NCI-H2107 (cell line): ENCODE data around the gene ERCC3.
"Not testable (repeated sequence)": the region's sequence is repeated elsewhere in the genome, so short reads cannot be mapped to it uniquely, and the experiment has no call there.

Source experiments
- DNase-seq: peaks from one replicate; lab custom pipeline; 2025; lab: John Stamatoyannopoulos, UW

ERCC3 gene

DNA sequence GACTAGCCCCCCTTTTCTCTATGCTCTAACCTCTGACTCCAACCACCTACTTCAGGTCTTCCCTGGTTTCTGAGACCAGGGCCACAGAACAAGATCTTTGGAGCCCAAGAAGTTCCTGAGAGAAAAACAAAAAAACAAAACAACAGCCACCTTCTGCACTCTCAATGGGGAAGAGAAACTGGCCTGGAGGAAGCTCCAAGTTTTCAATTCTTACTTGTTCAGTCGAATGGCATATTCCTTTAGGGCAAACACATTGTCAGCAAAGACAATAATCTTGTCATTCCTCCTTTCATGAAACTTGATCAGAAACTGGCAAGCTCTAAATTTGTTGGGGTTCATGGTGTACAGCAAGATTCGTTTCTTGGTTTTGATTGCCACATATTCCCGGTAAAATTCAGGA lies 15.0 kb downstream of the ERCC3 start:
- DNase-seq: no peak

DNA sequence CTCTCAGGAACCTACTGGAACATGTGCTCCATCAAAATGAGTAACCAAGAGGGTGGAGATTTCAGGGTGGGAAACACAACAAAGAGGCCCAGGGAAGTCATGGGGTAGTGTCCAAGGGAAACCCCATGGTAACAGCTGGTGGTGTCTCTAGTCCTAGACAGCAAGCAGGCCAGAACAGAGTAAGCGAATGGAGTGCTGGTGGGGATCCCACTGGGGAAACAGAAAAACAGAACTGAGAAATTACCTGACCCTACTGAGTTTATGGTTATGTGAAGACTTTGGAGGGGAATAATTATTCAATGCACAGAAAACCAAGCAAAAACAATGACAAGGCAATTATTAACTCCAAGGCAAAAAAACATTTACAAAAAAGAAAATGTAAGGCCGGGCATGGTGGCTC lies 16.9 kb downstream of the ERCC3 start:
- DNase-seq: no peak

DNA sequence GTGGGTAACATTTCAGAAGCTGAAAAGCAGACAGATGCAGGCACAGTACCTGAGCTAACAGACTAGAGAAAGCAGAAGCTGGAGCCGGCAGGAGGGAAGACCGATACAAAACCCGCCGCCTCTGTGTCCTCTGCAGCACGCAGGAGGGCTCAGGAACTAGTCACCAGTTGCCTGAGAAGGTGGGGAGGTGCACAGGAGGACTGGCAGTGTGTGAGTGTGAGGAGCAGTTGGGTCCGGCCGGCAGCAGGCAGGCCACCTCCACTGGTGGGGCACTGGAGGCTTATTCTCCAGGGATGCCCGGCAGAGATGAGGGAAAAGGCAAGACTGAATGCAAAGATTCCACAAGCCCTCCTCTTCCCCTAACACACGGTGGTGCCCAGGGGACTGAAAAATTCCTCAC lies 18.2 kb downstream of the ERCC3 start:
- no peak for DNase-seq

DNA sequence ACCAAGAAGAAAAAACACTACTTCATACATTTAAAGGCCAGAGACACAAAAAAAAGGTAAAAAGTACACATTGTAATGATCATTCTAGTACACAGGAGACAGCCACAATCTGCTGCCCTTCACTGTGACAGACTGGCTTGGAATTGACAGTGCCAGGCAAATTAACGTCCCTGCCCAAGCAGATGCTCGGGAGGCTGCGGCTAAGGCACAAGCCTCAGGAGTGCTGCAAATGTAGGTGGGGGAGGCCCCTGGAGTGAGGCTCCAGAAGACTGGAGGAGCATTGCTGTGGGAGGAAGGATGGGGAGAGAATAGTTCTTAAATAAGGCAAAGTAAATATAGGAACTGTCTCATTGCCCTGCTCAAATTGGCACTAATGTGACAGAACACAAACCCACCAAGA lies 18.6 kb downstream of the ERCC3 start:
- DNase-seq: no peak

DNA sequence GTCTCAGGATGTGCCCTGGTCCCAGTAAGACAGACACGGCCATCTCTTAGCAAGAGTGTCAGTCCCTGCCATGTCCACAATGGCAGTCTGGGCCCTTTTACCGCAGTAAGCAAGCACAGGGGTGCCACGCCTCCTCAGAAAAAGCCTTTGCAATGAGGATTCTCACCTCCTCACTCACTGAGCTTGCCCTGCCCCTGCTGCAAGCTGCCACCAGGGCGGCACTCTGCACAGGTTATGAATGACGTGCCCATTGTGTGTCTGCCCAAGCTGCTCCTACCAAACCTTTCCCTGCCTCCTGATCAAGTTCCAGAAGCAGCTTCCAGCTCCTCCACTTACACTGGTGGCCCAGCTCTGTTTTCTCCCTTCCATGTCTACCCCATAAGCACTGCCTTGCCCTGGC lies 23.3 kb downstream of the ERCC3 start:
- no peak for DNase-seq

DNA sequence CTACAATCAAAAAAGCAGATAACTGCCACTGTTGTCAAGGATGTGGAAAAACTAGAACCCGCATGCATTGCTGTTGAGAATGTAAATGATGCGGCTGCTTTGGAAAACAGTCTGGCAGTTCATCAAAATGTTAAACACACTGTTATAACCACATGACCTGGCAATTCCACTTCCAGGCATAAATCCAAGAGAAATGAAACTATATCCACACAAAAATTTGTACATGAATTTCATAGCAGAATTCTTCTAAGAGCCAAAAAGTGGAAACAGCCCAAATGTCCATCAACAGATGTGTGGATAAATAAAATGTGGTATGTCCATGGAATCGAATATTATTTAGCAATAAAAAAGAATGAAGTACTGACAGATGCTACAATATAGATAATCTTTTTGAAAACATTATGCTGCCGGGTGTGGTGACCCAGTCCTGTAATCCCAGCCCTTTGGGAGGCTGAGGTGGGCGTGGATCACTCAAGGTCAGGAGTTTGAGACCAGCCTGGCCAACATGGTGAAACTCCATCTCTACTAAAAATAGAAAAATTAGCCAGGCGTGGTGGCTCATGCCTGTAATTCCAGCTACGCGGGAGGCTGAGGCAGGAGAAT lies 32.0 kb downstream of the ERCC3 start:
- no peak for DNase-seq

DNA sequence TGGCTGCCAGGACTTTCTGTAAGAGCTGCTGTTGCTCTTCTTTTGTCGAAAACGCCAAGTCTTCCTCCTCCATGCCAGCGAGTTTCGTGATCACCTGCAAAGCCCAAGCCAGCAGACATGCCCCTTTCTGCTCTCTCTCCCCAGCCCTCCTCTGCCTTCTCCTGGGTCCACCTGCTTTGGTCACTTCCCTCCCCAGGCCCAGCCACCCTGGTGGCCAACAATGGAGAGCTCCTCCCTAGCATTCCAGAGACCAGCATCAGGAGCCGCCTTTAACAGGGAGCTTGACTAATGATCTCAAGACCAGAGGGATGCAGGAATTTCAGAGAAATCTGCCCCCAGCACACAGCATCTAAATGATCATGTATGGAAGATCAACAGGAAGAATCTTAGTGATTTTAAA lies 34.6 kb downstream of the ERCC3 start:
- DNase-seq: no peak

DNA sequence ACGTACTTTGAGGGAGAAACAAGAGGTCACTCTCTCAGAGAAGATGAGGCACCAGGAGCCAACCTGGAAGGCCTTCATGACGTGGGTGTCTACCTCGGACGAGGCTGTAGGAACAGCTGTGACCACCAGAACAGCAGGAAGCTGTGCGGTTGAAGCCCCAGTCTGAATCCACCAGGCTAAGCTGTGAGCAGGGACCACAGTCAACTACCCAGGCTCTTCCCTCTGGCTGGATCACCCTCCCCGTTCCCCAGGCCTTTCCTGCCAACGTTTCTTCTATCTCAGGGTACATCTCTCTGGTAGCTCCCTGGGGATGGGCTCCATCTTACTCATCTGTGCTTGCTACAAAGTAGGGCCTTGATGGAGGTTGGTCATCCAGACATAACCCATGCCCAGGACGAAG lies 37.1 kb downstream of the ERCC3 start:
- DNase-seq: no peak

DNA sequence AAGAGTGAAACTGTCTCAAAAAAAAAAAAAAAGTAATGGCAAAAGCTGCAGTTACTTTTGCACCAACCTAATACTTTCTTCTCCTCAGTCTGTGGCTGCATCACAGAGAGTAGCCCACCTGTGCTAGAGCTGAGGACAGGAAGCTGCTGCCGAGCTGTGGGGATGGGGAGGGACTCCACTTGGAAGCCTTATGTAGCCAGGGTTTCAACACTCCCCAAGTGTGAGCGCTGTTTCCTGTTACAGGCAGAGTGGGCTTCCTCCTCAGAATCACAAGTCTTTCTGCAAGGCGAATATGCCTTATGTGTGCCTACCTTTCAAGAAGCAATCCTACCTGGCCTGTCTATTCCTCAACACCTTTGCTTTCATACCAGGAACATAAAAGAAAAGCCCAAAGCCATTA lies 37.6 kb downstream of the ERCC3 start:
- DNase-seq: no peak

DNA sequence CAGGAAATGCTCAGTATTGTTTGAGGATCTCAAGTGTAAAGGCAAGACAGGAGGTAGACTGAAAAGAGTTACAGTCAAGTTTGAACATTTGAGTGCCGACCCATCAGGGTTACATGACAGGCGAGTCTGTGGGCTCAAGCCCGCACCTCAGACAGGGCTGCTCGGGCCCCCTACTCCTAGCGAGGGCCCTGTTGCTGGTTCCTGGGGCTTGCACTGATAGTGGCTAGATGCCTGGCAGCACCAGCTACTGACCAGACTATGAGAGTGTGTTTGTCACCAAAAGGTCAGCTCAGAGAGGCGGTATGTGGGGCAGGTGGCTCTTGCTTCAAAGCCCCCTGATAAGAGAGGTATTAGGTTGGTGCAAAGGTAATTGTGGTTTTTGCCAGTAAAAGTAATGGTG lies 38.2 kb downstream of the ERCC3 start:
- no peak for DNase-seq

DNA sequence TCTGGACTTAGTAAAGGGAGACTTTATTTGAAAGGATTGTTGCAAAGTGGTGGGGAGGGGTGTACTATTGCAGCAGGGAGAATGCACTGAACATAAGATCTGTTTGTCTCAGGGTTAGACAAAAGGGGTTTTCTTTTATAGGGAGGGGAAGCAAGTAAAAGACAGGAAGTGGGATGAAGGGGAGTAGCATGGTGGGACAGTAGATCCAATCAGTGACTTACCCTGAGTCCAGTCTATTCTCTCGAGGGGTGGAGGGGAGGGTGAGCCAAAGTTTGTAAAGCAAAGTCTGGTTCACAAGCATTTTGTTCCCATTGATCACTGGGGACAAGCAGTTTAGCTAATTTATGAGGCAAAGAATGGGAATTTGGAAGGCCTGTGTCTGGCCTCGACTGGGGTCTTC lies 38.8 kb downstream of the ERCC3 start:
- DNase-seq: no peak

DNA sequence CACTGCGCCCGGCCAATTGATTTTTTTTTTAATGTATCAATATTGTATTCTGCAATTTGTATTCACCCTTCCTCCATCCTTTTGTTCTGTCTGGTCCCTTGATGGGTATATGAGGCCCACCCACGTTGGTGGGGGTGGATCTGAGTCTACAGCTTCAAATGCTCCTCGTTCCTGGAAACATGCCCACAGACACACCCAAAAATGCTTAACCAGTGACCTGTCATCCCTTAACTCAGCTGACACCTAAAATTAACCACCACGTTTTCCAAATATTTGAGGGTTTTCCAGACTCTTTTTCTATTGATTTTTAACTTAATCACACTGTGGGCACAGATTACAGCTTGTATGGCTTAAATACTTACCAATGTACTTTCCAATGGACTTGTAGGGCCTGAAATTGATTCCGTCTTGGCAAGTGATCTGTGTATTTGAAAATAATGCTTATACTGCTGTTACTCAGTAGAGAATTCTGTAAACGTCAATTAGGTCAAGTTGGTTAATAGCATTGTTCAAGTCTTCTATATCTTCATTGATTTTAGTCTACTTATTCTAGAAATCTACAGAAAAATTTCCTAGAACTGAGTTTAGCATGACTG lies 39.5 kb downstream of the ERCC3 start:
- DNase-seq: no peak

DNA sequence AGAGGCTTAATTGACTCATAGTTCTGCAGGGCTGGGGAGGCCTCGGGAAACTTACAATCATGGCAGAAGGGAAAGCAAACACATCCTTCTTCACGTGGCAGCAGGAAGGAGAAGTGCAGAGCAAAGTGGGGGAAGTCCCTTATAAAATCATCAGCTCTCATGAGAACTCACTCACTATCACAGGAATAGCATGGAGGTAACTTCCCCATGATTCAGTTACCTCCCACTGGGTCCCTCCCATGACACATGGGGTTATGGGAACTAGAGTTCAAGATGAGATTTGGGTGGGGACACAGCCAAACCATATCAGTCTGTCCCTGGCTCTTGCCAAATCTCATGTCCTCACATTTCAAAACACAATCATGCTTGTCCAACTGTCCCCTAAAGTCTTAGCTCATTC lies 52.8 kb downstream of the ERCC3 start:
- DNase-seq: not testable (repeated sequence)

DNA sequence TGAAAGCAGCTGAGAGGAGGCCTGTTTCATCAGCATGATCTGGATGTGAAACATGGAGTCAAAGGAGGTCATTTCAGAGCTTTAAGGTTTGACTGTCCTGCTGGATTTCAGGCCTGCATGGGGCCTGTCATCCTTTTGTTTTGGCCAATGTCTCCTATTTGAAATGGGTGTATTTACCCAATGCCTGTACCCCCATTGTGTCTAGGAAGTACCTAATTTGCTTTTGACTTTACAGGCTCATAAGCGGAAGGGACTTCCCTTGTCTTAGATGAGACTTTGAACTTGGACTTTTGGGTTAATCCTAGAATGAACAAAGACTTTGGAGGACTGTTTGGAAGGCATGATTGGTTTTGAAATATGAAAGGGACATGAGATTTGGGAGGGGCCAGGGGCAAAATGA lies 54.5 kb downstream of the ERCC3 start:
- no peak for DNase-seq

DNA sequence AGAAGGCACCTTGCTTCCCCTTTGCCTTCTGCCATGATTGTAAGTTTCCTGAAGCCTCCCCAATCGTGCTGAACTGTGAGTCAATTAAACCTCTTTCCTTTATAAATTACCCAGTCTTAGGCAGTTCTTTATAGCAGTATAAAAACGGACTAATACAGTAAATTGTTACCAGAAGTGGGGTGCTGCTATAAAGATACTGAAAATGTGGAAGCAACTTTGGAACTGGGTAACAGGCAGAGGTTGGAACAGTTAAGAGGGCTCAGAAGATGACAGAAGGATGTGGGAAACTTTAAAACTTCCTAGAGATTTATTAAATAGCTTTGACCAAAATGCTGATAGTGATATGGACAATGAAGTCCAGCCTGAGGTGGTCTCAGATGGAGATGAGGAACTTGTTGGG lies 56.2 kb downstream of the ERCC3 start:
- DNase-seq: not testable (repeated sequence)

DNA sequence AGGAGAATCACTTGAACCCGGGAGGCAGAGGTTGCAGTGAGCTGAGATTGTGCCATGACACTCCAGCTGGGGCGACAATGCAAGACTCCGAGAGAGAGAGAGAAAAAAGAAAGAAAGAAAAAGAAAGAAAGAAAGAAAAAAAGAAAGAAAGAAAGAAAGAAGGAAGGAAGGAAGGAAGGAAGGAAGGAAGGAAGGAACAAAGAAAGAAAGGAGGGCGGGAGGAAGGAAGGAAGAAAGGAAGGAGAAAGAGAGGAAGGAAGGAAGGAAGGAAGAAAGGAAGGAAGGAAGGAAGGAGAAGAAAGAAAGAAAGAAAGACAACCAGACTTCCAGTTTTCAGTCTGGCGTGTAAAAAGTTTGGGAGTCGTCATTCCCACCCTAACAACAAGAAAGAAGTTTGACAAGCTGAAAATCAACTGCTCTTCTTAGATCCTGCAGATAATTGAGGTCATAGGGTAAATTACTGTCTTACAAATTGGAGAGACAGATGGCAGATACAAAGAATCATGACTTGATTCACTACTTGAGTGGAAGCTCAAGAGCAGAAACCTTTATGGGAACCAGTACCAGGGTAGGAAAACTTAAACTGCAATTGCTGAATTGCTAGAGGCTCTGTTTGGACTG lies 58.8 kb downstream of the ERCC3 start:
- no peak for DNase-seq

DNA sequence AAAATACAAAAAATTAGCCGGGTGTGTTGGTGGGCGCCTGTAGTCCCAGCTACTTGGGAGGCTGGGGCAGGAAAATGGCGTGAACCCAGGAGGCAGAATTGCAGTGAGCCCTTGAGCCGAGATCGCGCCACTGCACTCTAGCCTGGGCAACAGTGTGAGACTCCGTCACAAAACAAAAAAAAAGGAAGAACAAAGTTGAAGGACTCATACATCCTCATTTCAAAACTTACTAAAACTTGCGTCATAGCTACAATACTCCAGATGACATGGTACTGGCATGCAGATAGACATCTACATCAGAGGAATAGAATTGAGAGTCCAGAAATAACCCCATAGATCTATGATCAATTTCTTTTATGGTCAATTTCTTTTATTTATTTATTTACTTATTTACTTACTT lies 60.2 kb downstream of the ERCC3 start:
- DNase-seq: no peak

DNA sequence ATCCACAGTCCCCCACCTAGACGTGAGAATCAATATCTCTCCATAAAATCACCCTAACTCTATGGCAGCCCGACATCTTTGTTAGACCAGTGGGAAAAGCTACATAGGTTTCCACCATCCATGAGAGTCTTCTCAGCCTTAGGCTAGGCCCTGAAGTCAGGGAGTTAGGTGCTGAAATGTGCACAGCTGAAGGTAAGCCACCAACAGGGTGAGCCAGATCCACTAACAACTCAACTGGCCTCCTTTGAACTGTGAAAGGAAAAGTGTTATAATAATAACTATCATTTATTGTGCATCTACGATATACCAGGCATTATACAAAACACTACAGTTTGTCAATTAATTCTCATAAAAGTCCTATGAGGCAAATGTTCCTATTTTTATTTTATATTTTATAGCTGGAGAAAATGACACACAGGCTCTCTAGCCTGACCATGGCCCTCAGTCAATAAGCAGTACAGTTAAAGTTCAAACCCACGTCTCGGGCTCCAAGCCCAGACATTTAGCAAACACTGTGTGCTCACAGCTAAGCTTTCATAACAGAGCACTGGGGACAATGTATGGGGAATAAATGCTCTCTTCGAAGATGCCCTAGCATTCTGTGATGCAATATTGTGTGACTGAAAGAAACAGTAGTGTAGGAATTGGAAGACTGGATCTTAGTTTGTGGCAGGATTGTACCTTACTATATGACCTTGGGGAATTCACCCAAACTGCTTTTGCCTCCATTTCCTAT lies 62.6 kb downstream of the ERCC3 start:
- DNase-seq: no peak

DNA sequence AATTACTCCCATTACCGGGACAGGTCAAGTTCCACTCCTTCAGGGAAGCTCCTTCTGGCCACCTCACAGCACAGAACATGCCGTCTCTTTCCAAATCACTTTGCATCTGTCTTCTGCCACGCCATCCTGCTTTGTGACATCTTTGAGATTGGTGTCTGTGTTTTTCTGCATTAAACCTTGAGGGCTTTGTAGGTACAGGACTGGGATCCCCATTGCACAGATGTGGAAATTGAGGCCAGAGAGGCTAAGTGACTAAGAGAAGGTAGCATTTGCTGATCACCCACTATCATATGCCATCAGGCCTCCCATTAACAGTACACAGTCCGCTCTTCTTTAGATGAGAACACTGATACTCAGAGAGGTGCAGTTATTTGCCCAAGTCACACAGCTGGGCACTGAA lies 64.4 kb downstream of the ERCC3 start:
- no peak for DNase-seq

DNA sequence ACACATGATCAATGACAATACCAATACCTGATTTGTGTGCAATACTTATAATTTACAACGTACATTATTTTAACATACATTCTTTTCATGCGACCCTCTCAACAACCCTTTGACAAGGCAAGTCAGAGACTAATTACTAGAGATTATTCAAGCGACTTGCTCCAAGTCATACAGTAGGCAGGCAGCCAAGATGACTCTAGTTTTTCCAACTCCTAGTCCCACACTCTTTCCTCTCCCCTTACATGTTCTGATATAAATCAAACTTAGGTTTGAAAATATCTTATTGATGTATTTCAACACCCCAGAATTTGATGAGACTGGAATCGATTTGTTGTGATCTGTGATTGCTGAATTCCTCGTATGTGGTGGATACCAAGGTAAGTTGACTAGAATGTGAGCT lies 65.8 kb downstream of the ERCC3 start:
- no peak for DNase-seq

DNA sequence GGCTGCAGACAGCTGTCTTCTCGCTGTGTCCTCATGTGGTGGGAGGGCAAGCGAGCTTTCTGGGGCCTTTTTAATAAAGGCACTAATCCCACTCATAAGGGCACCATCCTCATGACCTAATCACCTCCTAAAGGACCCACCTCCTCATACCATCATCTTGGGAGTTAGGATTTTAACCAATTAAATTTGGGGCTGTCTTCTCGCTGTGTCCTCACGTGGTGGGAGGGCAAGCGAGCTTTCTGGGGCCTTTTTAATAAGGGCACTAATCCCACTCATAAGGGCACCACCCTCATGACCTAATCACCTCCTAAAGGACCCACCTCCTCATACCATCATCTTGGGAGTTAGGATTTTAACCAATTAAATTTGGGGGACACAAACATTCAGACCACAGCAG lies 66.7 kb downstream of the ERCC3 start:
- not testable (repeated sequence) for DNase-seq

DNA sequence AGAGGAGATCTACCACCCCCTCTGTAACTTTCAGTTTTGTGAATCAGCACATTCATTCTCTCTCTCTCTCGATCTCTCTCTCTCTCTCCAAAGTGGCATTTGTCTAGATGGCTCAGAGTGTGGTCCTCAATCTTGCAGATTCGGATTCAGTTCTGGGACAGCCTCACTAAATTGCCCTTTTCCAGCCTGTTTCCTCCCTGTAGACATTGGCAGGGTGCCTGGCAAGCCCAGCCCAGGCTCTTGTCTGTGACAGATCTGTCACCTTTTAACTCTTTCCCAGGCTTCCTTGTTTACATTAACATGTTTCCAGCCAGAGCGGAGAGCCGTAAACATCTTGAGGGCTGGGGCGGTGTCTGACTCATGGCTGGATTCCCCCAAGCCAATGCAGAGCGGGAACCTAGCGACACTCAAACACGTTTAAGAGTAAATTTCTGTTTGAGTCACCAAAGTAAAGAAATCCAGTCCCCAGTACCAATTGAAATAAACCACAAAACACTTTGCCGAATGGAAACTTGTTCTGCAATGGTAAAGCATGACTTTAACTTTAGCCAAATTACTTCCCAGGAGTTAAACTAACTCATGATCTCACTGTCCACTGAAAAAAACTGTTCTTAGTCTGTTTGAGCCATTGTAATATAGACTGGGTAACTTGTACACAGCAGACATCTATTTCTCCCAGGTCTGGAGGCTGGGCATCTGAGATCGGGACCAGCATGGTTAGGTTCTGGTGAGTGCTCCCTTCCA lies 67.3 kb downstream of the ERCC3 start:
- DNase-seq: peak; percentile 29

DNA sequence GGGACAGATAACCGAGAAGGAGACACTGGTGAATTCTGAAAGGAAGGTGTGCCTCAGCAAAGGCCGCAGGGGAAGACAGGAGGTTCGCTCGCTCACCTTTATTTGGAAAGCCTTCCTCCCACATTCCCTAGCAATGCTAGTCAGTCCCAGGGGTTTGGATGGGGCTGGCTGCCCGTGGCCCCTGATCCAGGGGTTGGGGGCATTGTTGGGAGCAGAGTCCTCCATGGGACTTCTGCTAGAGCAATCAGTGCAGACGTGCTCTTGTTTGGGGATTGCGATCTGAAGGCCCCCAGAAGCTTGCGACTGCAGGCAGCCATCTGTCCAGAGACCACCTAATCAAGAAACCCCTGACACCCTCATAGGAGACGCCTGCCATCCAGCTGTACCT lies 67.8 kb downstream of the ERCC3 start:
- no peak for DNase-seq
